HAP-1 (cell line): ENCODE measurements around the gene LSM2.
"Not testable (repeated sequence)": the region's sequence is repeated elsewhere in the genome, so short reads cannot be mapped to it uniquely, and the experiment has no call there.

Experiments
- DNase-seq, 2 experiments: peaks; one replicate each; pipeline ENCODE4 v3.0.0-alpha.2; 2016 to 2020; ENCODE audit warnings: low spot score in 2 of 2
- H3K27me3 ChIP-seq: fragments of 250-450 bp; sonication (Bioruptor Pico); 2 replicates; pipeline ENCODE4 v1.5.1; 2020; ENCODE audit warnings: low read depth, mild to moderate bottlenecking, moderate library complexity
- H3K36me3 ChIP-seq: fragments of 250-450 bp; sonication (Bioruptor Pico); replicated peaks from 2 replicates; pipeline ENCODE4 v1.5.1; 2020; ENCODE audit warnings: mild to moderate bottlenecking
- H3K4me1 ChIP-seq: fragments of 250-450 bp; sonication (Bioruptor Pico); 2 replicates; pipeline ENCODE4 v1.5.1; 2020; ENCODE audit warnings: mild to moderate bottlenecking
- H3K4me3 ChIP-seq: fragments of 250-450 bp; sonication (Bioruptor Pico); 2 replicates; pipeline ENCODE4 v1.5.1; 2020; ENCODE audit warnings: mild to moderate bottlenecking, moderate library complexity
- H3K9me3 ChIP-seq: fragments of 250-450 bp; sonication (Bioruptor Pico); 2 replicates; pipeline ENCODE4 v1.5.1; 2020; ENCODE audit warnings: mild to moderate bottlenecking, moderate library complexity
- in situ Hi-C: fragments of 300-500 bp; cut with MboI; formaldehyde crosslinking; loops from 3 replicates; pipeline ENCODE4 v1.14.3; 2020; ENCODE audit warnings: low sequenced_read_pairs, inconsistent platforms, mixed read lengths

Gene LSM2

GRCh38 chr6:31806470-31807272 lies at the start of gene LSM2:
Gene LSM2, minus strand, starts transcription at chr6:31806966. Its CDS starts 209 bp downstream, at chr6:31806757.
- H3K36me3 ChIP-seq: peaks cover 24% of the 10 kb centered on the region
- no peaks in the 10 kb centered on the region for H3K27me3 ChIP-seq
- peak; percentile 96 to 98 for DNase-seq
- no peaks in the 10 kb centered on the region for H3K9me3 ChIP-seq
- peak within 1 kb of the TSS; percentile 89 for H3K4me3 ChIP-seq
- in situ Hi-C loops: no loop called here
- peaks cover 8% of the 10 kb centered on the region for H3K4me1 ChIP-seq

GRCh38 chr6:31851980-31852718 lies 45.4 kb upstream of the LSM2 start:
- H3K36me3 ChIP-seq, H3K9me3 ChIP-seq, in situ Hi-C loops, H3K4me1 ChIP-seq, H3K4me3 ChIP-seq, DNase-seq, H3K27me3 ChIP-seq: not testable (repeated sequence)

GRCh38 chr6:31851485-31851832 lies 44.7 kb upstream of the LSM2 start:
- Histone ChIP-seq H3K4me3 (no peak overlapping the region), H3K4me1 (no peaks in the 10 kb centered on the region), H3K27me3 (no peaks in the 10 kb centered on the region), H3K36me3 (no peaks in the 10 kb centered on the region), H3K9me3 (0 out of 2 replicates have a peak, but pooled peaks cover 2% of the 10 kb centered on the region)
- in situ Hi-C loops: no loop called here
- no peak for DNase-seq

- no peak for DNase-seq
- Histone ChIP-seq H3K36me3 (no peaks in the 10 kb centered on the region), H3K4me1 (no peaks in the 10 kb centered on the region), H3K4me3 (no peak overlapping the region), H3K27me3 (no peaks in the 10 kb centered on the region), H3K9me3 (0 out of 2 replicates have a peak, but pooled peaks cover 2% of the 10 kb centered on the region)
- in situ Hi-C loops: no loop called here
Measured at GRCh38 chr6:31850765-31851484, 44.2 kb upstream of the LSM2 start.

- H3K4me1 ChIP-seq: no peaks in the 10 kb centered on the region
- H3K4me3 ChIP-seq: no peak overlapping the region
- no peaks in the 10 kb centered on the region for H3K9me3 ChIP-seq
- in situ Hi-C loops: no loop called here
- H3K27me3 ChIP-seq: no peaks in the 10 kb centered on the region
- H3K36me3 ChIP-seq: no peaks in the 10 kb centered on the region
- DNase-seq: no peak
Measured at GRCh38 chr6:31847276-31847978, 40.7 kb upstream of the LSM2 start.

GRCh38 chr6:31844507-31844906 lies 37.7 kb upstream of the LSM2 start:
- H3K4me1 ChIP-seq: no peaks in the 10 kb centered on the region
- in situ Hi-C loops: no loop called here
- H3K4me3 ChIP-seq: no peak overlapping the region
- no peak for DNase-seq
- H3K9me3 ChIP-seq: no peaks in the 10 kb centered on the region
- H3K36me3 ChIP-seq: peaks cover 22% of the 10 kb centered on the region
- H3K27me3 ChIP-seq: no peaks in the 10 kb centered on the region

- no peak for DNase-seq
- Histone ChIP-seq H3K9me3 (no peaks in the 10 kb centered on the region), H3K4me3 (no peak overlapping the region), H3K36me3 (peaks cover 46% of the 10 kb centered on the region), H3K4me1 (peaks cover 9% of the 10 kb centered on the region), H3K27me3 (no peaks in the 10 kb centered on the region)
- in situ Hi-C loops: no loop called here
Measured at GRCh38 chr6:31842053-31842452, 35.3 kb upstream of the LSM2 start.

GRCh38 chr6:31839779-31840126 lies 33.0 kb upstream of the LSM2 start:
- H3K27me3 ChIP-seq, H3K9me3 ChIP-seq, H3K4me3 ChIP-seq, in situ Hi-C loops, H3K4me1 ChIP-seq, DNase-seq: not testable (repeated sequence)
- H3K36me3 ChIP-seq: peaks cover 69% of the 10 kb centered on the region

GRCh38 chr6:31838968-31839367 lies 32.2 kb upstream of the LSM2 start:
- no peak for DNase-seq
- in situ Hi-C loops: no loop called here
- peaks cover 12% of the 10 kb centered on the region for H3K4me1 ChIP-seq
- no peaks in the 10 kb centered on the region for H3K27me3 ChIP-seq
- H3K36me3 ChIP-seq: peaks cover 70% of the 10 kb centered on the region
- H3K4me3 ChIP-seq: no peak overlapping the region
- no peaks in the 10 kb centered on the region for H3K9me3 ChIP-seq

GRCh38 chr6:31838114-31838553 lies 31.4 kb upstream of the LSM2 start:
- in situ Hi-C loops, DNase-seq, H3K27me3 ChIP-seq, H3K9me3 ChIP-seq: not testable (repeated sequence)
- H3K4me1 ChIP-seq: peaks cover 15% of the 10 kb centered on the region
- H3K36me3 ChIP-seq: peaks cover 70% of the 10 kb centered on the region
- H3K4me3 ChIP-seq: peak overlapping the region; percentile 100

- Histone ChIP-seq H3K4me1 (peaks cover 15% of the 10 kb centered on the region), H3K9me3 (no peaks in the 10 kb centered on the region), H3K36me3 (peaks cover 70% of the 10 kb centered on the region), H3K27me3 (no peaks in the 10 kb centered on the region), H3K4me3 (peak overlapping the region; percentile 100)
- DNase-seq: peak in 1 of 2 experiments; percentile 24
- in situ Hi-C loops: no loop called here
Measured at GRCh38 chr6:31837369-31838113, 30.8 kb upstream of the LSM2 start.

- Histone ChIP-seq H3K4me1 (peaks cover 17% of the 10 kb centered on the region), H3K4me3 (peak overlapping the region; percentile 100), H3K27me3 (no peaks in the 10 kb centered on the region), H3K36me3 (peaks cover 70% of the 10 kb centered on the region), H3K9me3 (no peaks in the 10 kb centered on the region)
- peak in 1 of 2 experiments; percentile 18 for DNase-seq
- in situ Hi-C loops: no loop called here
Measured at GRCh38 chr6:31836474-31837368, 30.0 kb upstream of the LSM2 start.
